H1 (cell line): ENCODE measurements around the gene KCNE1. TPM values are rescaled to one million over a fixed set of nuclear protein-coding genes. Genes with fewer than 3 reads are reported as not detected.

Source experiments
- CTCF ChIA-PET: fragments of 300-600 bp; sonication (Branson Sonifier 250); formaldehyde crosslinking; loops from one replicate; lab custom pipeline; 2021; ENCODE audit not compliant: partially characterized antibody; lab: Charles Lee
- POLR2A ChIA-PET: fragments of 300-600 bp; sonication (Branson Sonifier 250); formaldehyde crosslinking; loops from one replicate; lab custom pipeline; 2021; ENCODE audit warnings: inconsistent platforms; ENCODE audit not compliant: partially characterized antibody; lab: Charles Lee
- DNase-seq, 2 experiments: peaks; one replicate each; pipeline versions ENCODE4 v3.0.0 to v3.0.0-alpha.2; 2010 to 2022; ENCODE audit warnings: low spot score in 2 of 2, low read depth in 1 of 2, mixed read lengths in 1 of 2
- FAIRE-seq: peaks from 2 replicates; lab custom pipeline; 2011; peaks lifted over from hg19 to GRCh38; lab: Jason Lieb, UNC
- H2AFZ ChIP-seq: 2 replicates; pipeline ENCODE4 v1.8.1; 2012; ENCODE audit warnings: low read length, inconsistent platforms
- H2AK5ac ChIP-seq: 2 replicates; pipeline ENCODE4 v1.6.1; 2013; ENCODE audit warnings: low read depth, low read length
- H2BK120ac ChIP-seq: replicated peaks from 2 replicates; pipeline ENCODE3; 2013; ENCODE audit warnings: low read depth, low read length, inconsistent platforms
- H2BK12ac ChIP-seq: 2 replicates; pipeline ENCODE4 v1.6.1; 2013; ENCODE audit warnings: low read depth, low read length
- H2BK15ac ChIP-seq: 2 replicates; pipeline ENCODE4 v1.6.1; 2013; ENCODE audit warnings: low read length
- H2BK20ac ChIP-seq: 2 replicates; pipeline ENCODE4 v1.6.1; 2013; ENCODE audit warnings: low read length
- H2BK5ac ChIP-seq: 2 replicates; pipeline ENCODE4 v1.6.1; 2013; ENCODE audit warnings: low read depth, low read length
- H3K14ac ChIP-seq: 2 replicates; pipeline ENCODE4 v1.6.1; 2013; ENCODE audit warnings: inconsistent platforms; ENCODE audit not compliant: insufficient read length
- H3K18ac ChIP-seq: 2 replicates; pipeline ENCODE4 v1.6.1; 2013; ENCODE audit warnings: low read length; ENCODE audit errors: extremely low read depth
- H3K23ac ChIP-seq: 2 replicates; pipeline ENCODE4 v1.6.1; 2013; ENCODE audit warnings: inconsistent platforms; ENCODE audit not compliant: insufficient read length
- H3K23me2 ChIP-seq: 2 replicates; pipeline ENCODE4 v1.6.1; 2013; ENCODE audit warnings: low read depth, low read length
- H3K27ac ChIP-seq: 2 replicates; pipeline ENCODE4 v1.6.1; 2011; ENCODE audit warnings: low read depth, low read length, inconsistent platforms
- H3K27me3 ChIP-seq, 4 experiments: replicated peaks in 1 of 4; 1 replicate in 1 of 4; 2 replicates in 3 of 4; pipeline versions ENCODE4 v1.6.1 to v1.8.1; 2011 to 2013; ENCODE audit warnings: low read length in 3 of 4, mild to moderate bottlenecking in 3 of 4, inconsistent platforms in 2 of 4, mixed read lengths in 2 of 4, moderate library complexity in 1 of 4; ENCODE audit not compliant: control insufficient read depth in 3 of 4, insufficient read depth in 3 of 4; ENCODE audit errors: extremely low read depth in 1 of 4
- H3K36me3 ChIP-seq, 4 experiments: 2 replicates each; pipeline versions ENCODE4 v1.6.1 to v1.8.1; 2011 to 2013; ENCODE audit warnings: mild to moderate bottlenecking in 4 of 4, low read length in 3 of 4, moderate library complexity in 2 of 4, control low read depth in 1 of 4, inconsistent platforms in 1 of 4; ENCODE audit not compliant: insufficient read depth in 4 of 4, control insufficient read depth in 2 of 4
- H3K4ac ChIP-seq: replicated peaks from 2 replicates; pipeline ENCODE3; 2013; ENCODE audit warnings: low read length, low read depth, mixed read lengths, inconsistent platforms; ENCODE audit not compliant: insufficient read length
- H3K4me1 ChIP-seq, 4 experiments: replicated peaks in 1 of 4; 1 replicate in 1 of 4; 2 replicates in 3 of 4; pipeline versions ENCODE4 v1.6.1 to v1.8.1; 2011 to 2013; ENCODE audit warnings: low read length in 3 of 4, inconsistent platforms in 2 of 4, mixed read lengths in 1 of 4; ENCODE audit not compliant: insufficient read depth in 4 of 4, control insufficient read depth in 3 of 4
- H3K4me2 ChIP-seq, 2 experiments: 2 replicates each; pipeline versions ENCODE4 v1.6.1 to v1.8.1; 2011 to 2013; ENCODE audit warnings: low read depth in 2 of 2, low read length in 2 of 2, control low read depth in 1 of 2, inconsistent platforms in 1 of 2, mild to moderate bottlenecking in 1 of 2; ENCODE audit not compliant: insufficient read depth in 1 of 2
- H3K4me3 ChIP-seq, 4 experiments: fragments of 200-600, 300-600 bp in 1 of 4; sonication (generic), shearing (Covaris generic), sonication (Bioruptor Twin) in 1 of 4; 2 replicates each; pipeline versions ENCODE4 v1.5.1 to v1.8.1; 2011 to 2016; ENCODE audit warnings: low read length in 4 of 4, low read depth in 3 of 4, control low read depth in 2 of 4, inconsistent platforms in 2 of 4, mild to moderate bottlenecking in 2 of 4, mixed read lengths in 1 of 4, moderate library complexity in 1 of 4; ENCODE audit not compliant: insufficient read depth in 2 of 4; ENCODE audit errors: extremely low read depth in 1 of 4
- H3K56ac ChIP-seq: replicated peaks from 2 replicates; pipeline ENCODE3; 2013; ENCODE audit warnings: low read depth, mild to moderate bottlenecking, mixed read lengths, low read length, inconsistent platforms; ENCODE audit not compliant: insufficient read length
- H3K79me1 ChIP-seq: 2 replicates; pipeline ENCODE4 v1.6.1; 2013; ENCODE audit warnings: low read depth, low read length, control low read depth
- H3K79me2 ChIP-seq, 2 experiments: 2 replicates each; pipeline versions ENCODE4 v1.6.1 to v1.8.1; 2012 to 2013; ENCODE audit warnings: low read length in 2 of 2, mild to moderate bottlenecking in 2 of 2, inconsistent platforms in 1 of 2; ENCODE audit not compliant: insufficient read depth in 2 of 2, control insufficient read depth in 1 of 2
- H3K9ac ChIP-seq, 4 experiments: replicated peaks in 1 of 4; 1 replicate in 1 of 4; 2 replicates in 3 of 4; pipeline versions ENCODE4 v1.6.1 to v1.8.1; 2011 to 2013; ENCODE audit warnings: low read depth in 3 of 4, low read length in 3 of 4, control low read depth in 2 of 4, mild to moderate bottlenecking in 2 of 4, moderate library complexity in 2 of 4, inconsistent platforms in 1 of 4; ENCODE audit errors: extremely low read depth in 1 of 4
- H3K9me3 ChIP-seq, 2 experiments: 2 replicates each; pipeline versions ENCODE4 v1.6.1 to v1.8.1; 2012 to 2013; ENCODE audit warnings: mild to moderate bottlenecking in 2 of 2, moderate library complexity in 2 of 2, control low read depth in 1 of 2, inconsistent platforms in 1 of 2, low read depth in 1 of 2, low read length in 1 of 2, mixed read lengths in 1 of 2; ENCODE audit not compliant: insufficient read depth in 2 of 2
- H4K20me1 ChIP-seq, 2 experiments: replicated peaks in 1 of 2; 2 replicates each; pipeline versions ENCODE3 to v1.8.1; 2011 to 2013; ENCODE audit warnings: inconsistent platforms in 2 of 2, low read length in 2 of 2, mild to moderate bottlenecking in 1 of 2; ENCODE audit not compliant: insufficient read depth in 2 of 2, control insufficient read depth in 1 of 2
- H4K5ac ChIP-seq: 2 replicates; pipeline ENCODE4 v1.6.1; 2013; ENCODE audit warnings: low read length, low read depth, mixed read lengths, inconsistent platforms; ENCODE audit not compliant: insufficient read length
- H4K8ac ChIP-seq: 2 replicates; pipeline ENCODE4 v1.8.0; 2013; ENCODE audit warnings: mild to moderate bottlenecking, moderate library complexity, low read length, inconsistent platforms; ENCODE audit not compliant: insufficient read depth; ENCODE audit errors: extremely low read depth
- H4K91ac ChIP-seq: replicated peaks from 2 replicates; pipeline ENCODE3; 2013; ENCODE audit warnings: low read length, mixed read lengths, inconsistent platforms; ENCODE audit not compliant: insufficient read length
- BRCA1 ChIP-seq: IDR thresholded peaks from 2 replicates; pipeline ENCODE4 v1.6.1; 2012; ENCODE audit warnings: low read depth, low read length, improper control_type of control experiment
- JUND ChIP-seq: IDR thresholded peaks from 2 replicates; pipeline ENCODE4 v1.6.1; 2011; ENCODE audit warnings: mild to moderate bottlenecking, improper control_type of control experiment, low read length
- MAFK ChIP-seq: IDR thresholded peaks from 2 replicates; pipeline ENCODE4 v1.6.1; 2012; ENCODE audit warnings: low read depth, mild to moderate bottlenecking, improper control_type of control experiment, low read length
- NANOG ChIP-seq: IDR thresholded peaks from 2 replicates; pipeline ENCODE4 v1.6.1; 2011; ENCODE audit warnings: low read length, low read depth, mild to moderate bottlenecking, inconsistent platforms; ENCODE audit not compliant: insufficient read depth, poor library complexity, severe bottlenecking
- NRF1 ChIP-seq: IDR thresholded peaks from 2 replicates; pipeline ENCODE4 v1.6.1; 2011; ENCODE audit warnings: mild to moderate bottlenecking, low read depth, low read length, improper control_type of control experiment
- POU5F1 ChIP-seq: IDR thresholded peaks from 2 replicates; pipeline ENCODE4 v1.6.1; 2011; ENCODE audit warnings: low read depth, mild to moderate bottlenecking, low read length, moderate library complexity
- SUZ12 ChIP-seq: fragments of 200-600 bp; sonication (generic); IDR thresholded peaks from 2 replicates; pipeline ENCODE4 v1.6.1; 2012; ENCODE audit warnings: mild to moderate bottlenecking, inconsistent platforms, low read length, moderate library complexity, mixed read lengths
- TBP ChIP-seq: IDR thresholded peaks from 2 replicates; pipeline ENCODE4 v1.6.1; 2011; ENCODE audit warnings: low read depth, low read length, improper control_type of control experiment
- TCF12 ChIP-seq: IDR thresholded peaks from 2 replicates; pipeline ENCODE4 v1.6.1; 2011; ENCODE audit warnings: low read depth, mild to moderate bottlenecking, low read length
- WGBS, 2 experiments: shearing (Covaris generic) in 1 of 2; methylation state at CpG; one replicate each; pipeline versions ENCODE4 v1.1.6 to v1.1.7; 2013 to 2015; ENCODE audit warnings: low lambda C conversion rate in 2 of 2, mixed read lengths in 2 of 2, inconsistent platforms in 1 of 2, low coverage in 1 of 2, missing lambda C conversion rate in 1 of 2; ENCODE audit not compliant: insufficient replicate concordance in 2 of 2, insufficient coverage in 1 of 2, insufficient read length in 1 of 2; ENCODE audit errors: extremely low coverage in 1 of 2, missing lambda C conversion rate in 1 of 2; 5-methylcytosine and 5-hydroxymethylcytosine counted together
- polyA plus RNA-seq, 7 experiments: library from polyadenylated mRNA; depleted of rRNA in 3 of 7; stranded (reverse) in 5 of 7; unstranded in 2 of 7; fragments of >200 nt in 5 of 7; fragments of 200-250 nt in 2 of 7; gene quantifications; 1 replicate in 5 of 7; 2 replicates in 1 of 7; 4 replicates in 1 of 7; pipeline versions ENCODE4 v1.2.1 to v1.2.3, GENCODE V29; 2011 to 2013; ENCODE audit warnings: missing spikeins in 2 of 7, mixed read lengths in 2 of 7
- total RNA-seq: library from RNA; stranded (reverse); fragmentation: NEBNext Ultra II Directional; extraction: Animal tissue kit (Norgen Biotek cat#: 25700); gene quantifications from 2 replicates; pipeline ENCODE4 v1.2.1, GENCODE V29; 2021

The KCNE1 gene
- total and polyA plus RNA-seq, 2 of the 8 experiments (the other 6 are each of a cell fraction or from before 2014, with no cell fraction given): 0.08 to 0.28 TPM

- Histone ChIP-seq H3K9me3 (no peaks in the 10 kb centered on the region), H4K91ac (no peak overlapping the region), H3K18ac (no peak overlapping the region), H3K23ac (no peak overlapping the region), H2BK12ac (no peak overlapping the region), H2BK20ac (no peak overlapping the region), H3K23me2 (no peaks in the 10 kb centered on the region), H3K27ac (no peak overlapping the region), H4K20me1 (no peaks in the 10 kb centered on the region), H3K27me3 (no peaks in the 10 kb centered on the region), H4K8ac (no peak overlapping the region), H2BK5ac (no peak overlapping the region), H3K79me2 (no peaks in the 10 kb centered on the region), H3K14ac (no peak overlapping the region), H2BK120ac (no peak overlapping the region), H2AFZ (no peak overlapping the region), H3K36me3 (no peaks in the 10 kb centered on the region), H3K4me1 (peaks cover 0 to 6% (median 0%) of the 10 kb centered on the region in 4 experiments; a peak in 1 of 7 replicates), H3K4me2 (no peak overlapping the region), H2BK15ac (no peak overlapping the region), H3K56ac (no peak overlapping the region), H3K4ac (no peak overlapping the region), H3K9ac (no peak overlapping the region), H3K79me1 (no peaks in the 10 kb centered on the region), H2AK5ac (no peak overlapping the region), H3K4me3 (no peak overlapping the region), H4K5ac (no peak overlapping the region)
- POLR2A ChIA-PET: no interaction called here
- 79% methylated on average over 4 of the region's 4 CpGs; no CpG with 5 or more reads in 1 of the 2 experiments for WGBS, 2 experiments
- TF ChIP-seq POU5F1 (no peak), TCF12 (no peak), NANOG (no peak), TBP (no peak), JUND (no peak), MAFK (no peak), SUZ12 (no peak), NRF1 (no peak), BRCA1 (no peak)
- FAIRE-seq (no peak), DNase-seq (no peak)
- CTCF ChIA-PET: interaction anchor here (1.3 to 1.4 kb wide), 2 partner anchors 9 to 24 kb away, joined by 4 to 6 read pairs; no protein-coding TSS in a partner anchor
Observed at GRCh38 chr21:34534522-34534921, 22.5 kb upstream of the KCNE1 start.
